Upper lobe of left lung (tissue), 4 donors: ENCODE data around the gene LRRC8D.

Source experiments
- EP300 ChIP-seq, 4 donors: sonication (generic); formaldehyde crosslinking; IDR thresholded peaks; one replicate each; pipeline ENCODE4 v1.5.1; 2017; ENCODE audit warnings: antibody characterized with exemption in 4 of 4, control low read depth in 2 of 4
- POLR2AphosphoS5 ChIP-seq, 2 donors: sonication (generic); formaldehyde crosslinking; IDR thresholded peaks; one replicate each; pipeline ENCODE4 v1.5.1; 2017; ENCODE audit warnings: antibody characterized with exemption in 2 of 2
- TF ChIP-seq, protein P1 (sequence below), 6 experiments: fragments of 450-650 bp in 4 of 6; fragments of 200-600 bp in 2 of 6; sonication (generic) in 2 of 6; IDR thresholded peaks; one replicate each; pipeline ENCODE4 v1.5.1; 2016 to 2019; ENCODE audit warnings: antibody characterized with exemption in 6 of 6

DNA sequence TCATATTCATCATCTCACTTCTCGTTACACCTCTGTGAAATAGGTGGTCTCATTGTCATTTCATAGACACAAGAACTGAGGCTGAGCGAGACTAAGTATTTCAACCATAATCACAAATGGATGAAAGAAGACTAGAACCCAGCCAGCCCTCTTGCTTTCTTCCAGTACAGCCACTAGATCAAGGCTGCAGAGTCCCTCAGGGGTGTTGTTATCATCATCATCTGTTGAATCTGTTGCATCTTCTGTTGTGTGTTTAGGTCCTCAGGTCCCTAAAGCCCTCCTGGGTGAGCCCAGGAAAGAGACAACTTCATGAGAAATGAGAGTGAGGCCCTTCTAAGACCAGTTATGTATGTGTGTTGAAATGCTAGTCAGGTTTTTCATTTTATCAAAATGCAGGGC is 87.4 kb downstream of the LRRC8D start:
- TF ChIP-seq, protein P1, sequence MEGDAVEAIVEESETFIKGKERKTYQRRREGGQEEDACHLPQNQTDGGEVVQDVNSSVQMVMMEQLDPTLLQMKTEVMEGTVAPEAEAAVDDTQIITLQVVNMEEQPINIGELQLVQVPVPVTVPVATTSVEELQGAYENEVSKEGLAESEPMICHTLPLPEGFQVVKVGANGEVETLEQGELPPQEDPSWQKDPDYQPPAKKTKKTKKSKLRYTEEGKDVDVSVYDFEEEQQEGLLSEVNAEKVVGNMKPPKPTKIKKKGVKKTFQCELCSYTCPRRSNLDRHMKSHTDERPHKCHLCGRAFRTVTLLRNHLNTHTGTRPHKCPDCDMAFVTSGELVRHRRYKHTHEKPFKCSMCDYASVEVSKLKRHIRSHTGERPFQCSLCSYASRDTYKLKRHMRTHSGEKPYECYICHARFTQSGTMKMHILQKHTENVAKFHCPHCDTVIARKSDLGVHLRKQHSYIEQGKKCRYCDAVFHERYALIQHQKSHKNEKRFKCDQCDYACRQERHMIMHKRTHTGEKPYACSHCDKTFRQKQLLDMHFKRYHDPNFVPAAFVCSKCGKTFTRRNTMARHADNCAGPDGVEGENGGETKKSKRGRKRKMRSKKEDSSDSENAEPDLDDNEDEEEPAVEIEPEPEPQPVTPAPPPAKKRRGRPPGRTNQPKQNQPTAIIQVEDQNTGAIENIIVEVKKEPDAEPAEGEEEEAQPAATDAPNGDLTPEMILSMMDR (IDR thresholded peaks at IDR 0.05): no peak
- TF ChIP-seq EP300 (IDR thresholded peaks at IDR 0.05): no peak
- no peak for TF ChIP-seq POLR2AphosphoS5 (IDR thresholded peaks at IDR 0.05)
